ENCODE results near the gene OXNAD1.

Gene OXNAD1, protein sequence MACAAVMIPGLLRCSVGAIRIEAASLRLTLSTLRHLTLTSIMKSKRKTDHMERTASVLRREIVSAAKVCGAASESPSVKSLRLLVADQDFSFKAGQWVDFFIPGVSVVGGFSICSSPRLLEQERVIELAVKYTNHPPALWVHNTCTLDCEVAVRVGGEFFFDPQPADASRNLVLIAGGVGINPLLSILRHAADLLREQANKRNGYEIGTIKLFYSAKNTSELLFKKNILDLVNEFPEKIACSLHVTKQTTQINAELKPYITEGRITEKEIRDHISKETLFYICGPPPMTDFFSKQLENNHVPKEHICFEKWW

DNA sequence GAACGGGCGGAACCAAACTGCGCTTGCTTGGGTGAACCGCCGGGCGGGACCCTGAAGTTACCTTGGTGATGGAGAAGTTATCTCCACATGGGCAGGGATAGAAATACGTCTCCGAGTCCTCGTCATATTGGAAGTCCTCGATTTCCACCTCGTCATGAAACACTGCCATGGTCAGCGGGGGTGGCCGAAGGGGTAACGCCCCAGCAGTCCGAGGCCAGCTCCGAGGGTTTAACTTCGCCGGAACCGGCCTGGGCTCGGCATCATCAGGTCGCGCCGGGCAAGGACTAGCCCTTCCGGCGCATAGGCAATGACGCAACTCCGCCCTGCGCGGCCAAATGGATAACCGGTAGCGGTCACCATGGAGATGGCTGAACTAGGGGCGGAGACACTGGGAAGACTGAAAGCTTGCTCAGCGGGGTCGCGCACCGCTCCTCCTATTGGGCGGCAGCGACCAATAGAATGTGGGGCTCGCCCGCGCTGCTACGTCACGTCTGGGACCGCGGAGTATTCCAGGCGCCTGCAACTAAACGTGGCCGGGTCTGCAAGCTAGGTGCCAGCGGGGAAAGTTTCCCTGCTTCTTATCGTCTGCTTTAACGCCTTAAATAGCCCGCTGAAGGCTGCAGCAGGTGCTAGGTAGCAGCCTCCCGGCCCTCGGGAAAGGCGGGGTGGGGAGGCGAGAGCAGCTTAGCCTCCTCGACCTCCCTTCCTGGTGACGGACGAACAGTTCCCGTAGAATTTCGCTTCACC lies at the start of gene OXNAD1, which contains the start of gene DPH3:
Gene OXNAD1 (plus strand): TSS at position 505 of the 747 bp plus-strand sequence. CDS start 5,741 bp downstream, outside the sequence.
Gene DPH3 (minus strand): TSS at position 236 of the 747 bp plus-strand sequence. CDS start 67 bp downstream, at position 169.
- DNase-seq: peak; percentile 93 to 96 (median 96)

DNA sequence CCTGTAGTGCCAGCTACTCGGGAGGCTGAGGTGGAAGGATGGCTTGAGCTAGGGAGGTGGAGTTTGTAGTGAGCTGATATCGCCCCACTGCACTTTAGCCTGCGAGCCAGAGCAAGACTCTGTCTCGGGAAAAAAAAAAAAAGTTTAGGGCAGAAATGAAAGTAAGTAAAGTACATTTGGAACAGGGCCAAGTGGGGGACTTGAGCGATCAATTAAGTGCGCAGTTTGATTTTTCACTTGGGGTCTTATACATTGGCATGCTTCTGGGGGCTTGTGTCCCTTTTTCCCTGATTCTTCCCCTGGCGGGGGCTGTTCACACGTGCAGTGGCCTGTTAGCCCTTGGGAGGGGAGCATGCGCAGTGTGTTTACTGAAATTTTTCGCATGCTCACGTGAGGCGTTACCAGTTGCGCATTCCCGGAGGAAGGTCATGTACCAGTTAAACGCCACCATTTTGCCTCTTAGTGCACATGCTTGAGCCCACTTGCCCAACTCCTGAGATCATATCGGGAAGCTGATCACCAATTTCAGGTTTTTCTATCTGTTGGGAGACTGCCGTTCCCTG lies 48.6 kb upstream of the OXNAD1 start:
- DNase-seq: no peak

DNA sequence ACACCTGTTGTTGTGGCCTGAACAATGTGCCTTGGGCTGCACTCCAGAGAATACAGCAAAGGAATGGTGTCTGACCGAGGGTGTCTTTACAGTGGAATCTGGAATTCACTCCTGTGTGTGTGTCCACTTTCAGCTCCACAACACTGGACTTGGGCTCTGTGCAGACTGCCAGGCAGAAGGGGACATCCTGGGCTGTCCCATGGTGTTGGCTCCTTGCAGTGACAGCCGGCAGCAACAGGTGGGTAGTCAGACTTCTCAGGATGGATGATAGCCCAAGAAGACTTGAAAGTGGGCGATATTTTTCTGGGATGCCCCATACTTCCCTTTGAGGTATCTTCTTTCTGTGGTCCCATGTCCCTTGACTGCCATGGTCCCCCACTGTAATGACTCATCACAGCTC lies 45.2 kb upstream of the OXNAD1 start:
- DNase-seq: no peak

DNA sequence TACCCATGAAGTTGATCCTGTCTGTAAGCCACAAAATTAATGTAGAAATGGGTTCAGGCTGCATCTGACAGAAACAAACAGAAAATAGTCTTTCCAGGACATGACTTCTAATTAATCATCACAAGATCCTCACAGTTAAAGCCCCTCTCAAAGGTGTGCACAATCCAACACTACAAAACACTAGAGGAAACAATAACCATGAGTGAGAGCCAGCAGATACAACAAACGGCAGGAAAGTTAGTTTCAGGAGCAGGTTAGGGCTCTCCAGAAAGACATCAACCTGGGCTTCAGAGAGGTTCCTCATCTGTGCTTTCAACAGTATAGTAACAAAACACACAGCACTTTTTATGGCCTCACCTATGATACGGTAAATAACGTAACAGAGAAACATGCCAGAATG lies 43.0 kb upstream of the OXNAD1 start:
- DNase-seq: no peak

DNA sequence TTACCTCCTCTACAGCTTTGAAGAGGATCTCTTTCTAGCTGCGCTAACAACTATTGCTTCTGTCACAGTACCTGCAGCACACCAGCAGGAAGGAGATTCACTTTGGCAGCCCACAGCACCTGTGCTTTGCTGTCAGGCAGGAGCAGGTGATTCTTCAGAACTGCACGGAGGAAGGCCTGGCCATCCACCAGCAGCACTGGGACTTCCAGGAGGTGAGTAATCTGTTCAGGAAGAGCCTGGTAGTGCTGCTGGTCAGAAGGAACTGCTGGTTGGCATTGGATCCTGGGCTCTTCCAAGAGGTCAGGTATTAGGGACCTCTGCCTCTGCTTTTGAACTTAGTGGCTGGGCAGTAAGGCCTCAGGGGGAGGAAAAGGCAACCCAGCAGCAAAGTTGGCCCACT lies 42.5 kb upstream of the OXNAD1 start:
- no peak for DNase-seq

DNA sequence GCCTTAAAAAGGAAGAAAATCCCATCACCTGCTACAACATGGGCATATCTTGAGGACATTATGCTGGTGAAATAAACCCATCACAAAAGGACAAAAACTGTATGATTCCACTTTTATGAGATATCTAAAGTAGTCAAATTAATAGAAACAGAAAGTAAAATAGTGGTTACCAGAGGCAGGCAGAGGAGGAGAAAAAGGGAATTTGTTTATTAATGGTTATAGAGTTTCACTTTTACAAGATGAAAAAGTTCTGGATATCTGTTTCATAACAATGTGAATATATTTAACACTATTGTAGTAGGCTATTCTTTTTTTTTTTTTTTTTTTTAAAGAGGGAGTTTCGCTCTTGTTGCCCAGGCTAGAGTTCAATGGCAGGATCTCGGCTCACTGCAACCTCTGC lies 40.7 kb upstream of the OXNAD1 start:
- DNase-seq: no peak

DNA sequence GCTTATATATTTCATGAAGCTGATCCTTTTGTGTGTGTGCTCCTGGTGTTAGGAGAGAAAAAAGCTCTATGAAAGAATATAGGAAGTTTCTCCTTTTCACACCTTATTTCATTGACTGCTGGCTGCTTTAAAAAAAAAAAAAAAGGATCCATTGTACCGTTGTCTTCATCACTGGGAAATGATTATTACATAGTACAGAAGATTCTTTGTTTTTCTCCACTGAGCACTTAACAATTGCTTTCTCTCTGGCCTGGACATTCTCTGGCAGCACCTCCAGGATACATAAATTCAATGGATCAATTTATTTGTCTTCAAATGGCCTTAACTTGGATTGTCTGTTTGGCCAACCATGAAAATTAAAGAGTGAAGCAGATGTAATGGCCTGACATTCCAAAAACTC lies 37.4 kb upstream of the OXNAD1 start:
- no peak for DNase-seq

DNA sequence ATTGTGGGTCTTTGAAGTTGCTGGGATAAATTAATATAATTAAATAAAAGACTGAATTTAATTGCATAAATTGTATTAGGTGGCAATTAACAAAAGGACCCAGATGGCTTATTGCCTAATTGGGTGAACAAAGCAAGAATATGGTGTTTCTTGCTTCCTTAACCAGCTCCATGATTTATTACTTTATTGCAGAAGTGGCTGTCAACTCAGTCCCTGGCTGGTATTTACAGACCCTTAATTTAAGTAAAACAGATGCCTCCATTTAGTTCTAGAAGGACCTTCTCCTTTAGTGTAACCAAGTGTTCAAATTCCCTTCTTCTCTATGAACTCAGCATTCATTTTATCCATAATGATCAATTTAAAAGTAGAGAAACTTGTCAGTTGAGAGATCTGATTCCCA lies 35.3 kb upstream of the OXNAD1 start:
- no peak for DNase-seq

DNA sequence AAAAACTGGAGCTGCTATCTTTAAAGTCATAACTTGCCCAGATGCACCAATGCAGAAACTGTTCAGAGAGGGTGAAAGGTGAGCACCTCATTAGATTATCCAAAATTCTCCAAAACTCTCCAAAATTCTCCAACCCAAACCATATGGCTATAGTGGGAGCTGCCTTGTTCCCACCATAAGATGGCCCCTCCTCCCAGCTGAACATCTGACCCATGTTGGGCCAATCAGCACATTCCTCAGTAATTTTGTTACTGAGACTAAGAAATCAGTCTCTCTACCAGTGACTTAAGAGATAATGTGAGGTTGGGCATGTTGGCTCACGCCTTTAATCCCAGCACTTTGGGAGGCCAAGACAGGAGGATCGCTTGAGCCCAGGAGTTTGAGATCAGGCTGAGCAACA lies 33.0 kb upstream of the OXNAD1 start:
- DNase-seq: no peak

DNA sequence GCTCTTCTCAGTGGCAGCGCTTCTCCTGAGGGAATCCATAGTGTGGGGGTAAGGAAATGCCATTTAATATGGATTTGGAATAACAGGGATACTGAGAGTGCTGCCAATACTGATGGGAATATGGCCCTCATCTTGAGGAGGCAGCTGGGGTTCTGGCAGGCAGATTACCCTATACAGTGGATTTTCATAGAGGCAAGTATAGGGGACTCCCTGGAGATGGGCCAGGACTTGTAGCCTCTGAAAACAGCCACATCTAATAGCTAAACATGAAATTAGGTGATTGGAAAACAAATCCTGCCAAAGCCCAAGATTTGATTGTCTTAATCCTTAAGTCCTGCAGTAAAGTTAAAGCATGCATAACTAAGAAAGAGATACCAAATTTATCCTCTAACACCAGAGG lies 31.2 kb upstream of the OXNAD1 start:
- no peak for DNase-seq

DNA sequence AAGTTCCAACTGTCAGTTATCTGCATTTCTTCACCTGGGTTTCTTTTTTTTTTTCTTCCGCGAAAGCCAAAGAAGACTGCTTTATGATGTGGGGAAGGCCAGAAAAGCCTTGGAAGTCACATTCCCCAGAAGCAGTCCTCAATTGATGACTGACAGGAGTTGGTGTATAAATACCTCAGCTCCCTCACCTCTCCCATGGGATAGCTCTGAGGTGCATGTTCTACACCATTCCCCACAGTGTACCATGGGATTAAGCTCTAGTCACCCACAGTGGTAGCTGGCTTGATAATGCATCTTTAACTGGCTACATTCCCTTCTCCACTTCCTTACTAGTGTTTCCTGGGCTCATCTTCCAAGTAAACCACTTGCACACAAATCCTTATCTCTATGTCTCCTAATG lies 30.7 kb upstream of the OXNAD1 start:
- DNase-seq: no peak

DNA sequence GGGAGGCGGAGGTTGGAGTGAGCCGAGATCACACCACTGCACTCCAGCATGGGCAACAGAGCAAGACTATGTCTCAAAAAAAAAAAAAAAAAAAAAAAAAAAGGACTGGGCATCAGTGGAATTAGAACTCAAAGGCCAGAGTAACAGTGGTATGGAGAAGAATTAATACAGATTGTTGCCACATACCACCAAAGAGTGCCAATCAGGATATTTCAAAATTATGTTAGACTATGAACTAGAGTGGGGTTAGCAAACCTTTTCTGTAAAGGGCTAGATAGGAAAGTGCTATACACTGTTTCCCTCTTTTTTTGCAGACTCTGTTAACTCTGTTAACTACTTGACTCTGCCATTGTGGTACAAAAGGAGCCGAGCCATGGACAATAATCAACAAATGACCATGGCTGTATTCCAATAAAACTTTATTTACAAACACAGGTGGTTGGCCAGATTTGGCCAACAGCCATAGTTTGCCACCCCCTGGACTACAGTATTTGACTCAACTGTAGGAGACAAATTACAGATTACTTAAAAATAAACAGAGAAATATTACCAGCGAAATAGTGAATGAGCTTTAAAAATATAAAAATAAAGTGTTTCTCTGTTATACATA lies 28.9 kb upstream of the OXNAD1 start:
- no peak for DNase-seq

DNA sequence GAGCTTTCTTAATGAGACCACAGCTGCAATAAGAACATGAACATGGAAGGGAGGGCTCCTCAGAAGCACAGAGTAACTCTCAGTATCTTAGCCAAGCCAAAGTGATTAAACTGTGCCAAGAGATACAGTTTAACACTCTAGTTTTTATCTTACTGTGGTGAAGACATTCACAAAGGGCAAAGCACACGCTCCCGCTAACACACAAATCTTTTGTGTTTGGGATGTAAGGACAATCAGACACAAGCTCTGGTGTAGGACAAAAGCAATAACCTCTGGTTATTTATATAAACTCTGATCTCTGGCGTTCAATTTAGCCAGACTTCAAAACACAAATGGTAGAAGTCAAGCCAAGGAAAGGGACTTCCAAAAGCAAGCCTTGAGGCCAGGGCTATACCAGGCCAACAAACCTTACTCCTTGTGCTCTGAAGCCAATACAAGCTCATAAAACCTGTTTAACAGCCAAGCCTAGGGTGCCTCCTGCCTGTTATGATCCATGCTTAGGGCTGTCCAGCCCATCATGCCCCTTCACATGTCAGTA lies 28.1 kb upstream of the OXNAD1 start:
- no peak for DNase-seq

DNA sequence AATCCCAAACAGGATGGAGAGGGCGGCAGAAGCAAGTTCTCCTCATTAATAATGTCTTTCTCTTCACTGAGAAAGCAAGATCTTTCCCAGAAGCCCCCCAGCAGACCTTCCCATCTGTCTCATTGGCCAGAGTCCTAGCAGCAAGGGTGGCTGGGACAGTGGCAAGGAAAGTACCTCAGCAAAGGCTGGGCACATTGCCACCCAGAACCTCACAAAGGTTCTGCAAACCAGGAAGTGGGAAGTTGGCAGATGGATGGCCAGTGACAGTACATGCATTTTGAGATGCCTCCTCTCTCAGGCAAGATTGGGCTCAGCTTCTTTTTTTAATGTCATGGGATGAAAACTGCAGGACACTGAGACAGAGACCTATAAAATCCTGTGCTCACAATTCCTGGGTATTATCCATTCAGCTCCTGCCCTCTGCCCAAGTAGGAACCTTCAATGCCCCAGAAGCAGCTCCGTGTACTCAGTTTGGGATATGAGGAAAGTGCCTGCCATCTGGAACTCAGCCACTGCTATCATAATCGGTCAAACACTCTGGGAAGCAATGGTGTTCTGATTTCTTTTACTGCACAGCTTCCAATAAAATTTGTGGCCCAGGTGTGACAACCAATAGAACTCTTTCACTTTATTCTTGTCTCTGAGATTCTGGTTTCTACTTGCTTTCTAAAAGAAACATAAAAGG lies 25.8 kb upstream of the OXNAD1 start:
- DNase-seq: no peak

DNA sequence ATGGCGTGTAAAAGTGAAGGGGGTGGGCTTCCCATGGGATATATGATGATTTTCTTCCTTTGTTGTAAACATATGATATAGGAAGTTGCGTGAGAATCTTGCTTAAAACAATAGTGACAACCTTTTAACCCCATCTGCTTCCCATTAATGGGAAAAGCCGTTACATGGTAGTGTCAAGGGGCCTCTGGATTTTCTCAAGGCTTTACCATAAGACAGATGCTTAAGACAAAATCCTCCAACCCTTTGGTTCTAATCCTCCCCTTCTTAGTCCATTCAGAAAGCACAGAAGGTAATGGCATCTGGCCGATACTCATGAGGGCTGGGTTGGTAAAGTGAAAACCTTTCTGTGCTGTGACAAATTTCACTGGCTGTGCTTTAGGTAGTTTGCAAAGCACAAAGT lies 25.2 kb upstream of the OXNAD1 start:
- DNase-seq: no peak

DNA sequence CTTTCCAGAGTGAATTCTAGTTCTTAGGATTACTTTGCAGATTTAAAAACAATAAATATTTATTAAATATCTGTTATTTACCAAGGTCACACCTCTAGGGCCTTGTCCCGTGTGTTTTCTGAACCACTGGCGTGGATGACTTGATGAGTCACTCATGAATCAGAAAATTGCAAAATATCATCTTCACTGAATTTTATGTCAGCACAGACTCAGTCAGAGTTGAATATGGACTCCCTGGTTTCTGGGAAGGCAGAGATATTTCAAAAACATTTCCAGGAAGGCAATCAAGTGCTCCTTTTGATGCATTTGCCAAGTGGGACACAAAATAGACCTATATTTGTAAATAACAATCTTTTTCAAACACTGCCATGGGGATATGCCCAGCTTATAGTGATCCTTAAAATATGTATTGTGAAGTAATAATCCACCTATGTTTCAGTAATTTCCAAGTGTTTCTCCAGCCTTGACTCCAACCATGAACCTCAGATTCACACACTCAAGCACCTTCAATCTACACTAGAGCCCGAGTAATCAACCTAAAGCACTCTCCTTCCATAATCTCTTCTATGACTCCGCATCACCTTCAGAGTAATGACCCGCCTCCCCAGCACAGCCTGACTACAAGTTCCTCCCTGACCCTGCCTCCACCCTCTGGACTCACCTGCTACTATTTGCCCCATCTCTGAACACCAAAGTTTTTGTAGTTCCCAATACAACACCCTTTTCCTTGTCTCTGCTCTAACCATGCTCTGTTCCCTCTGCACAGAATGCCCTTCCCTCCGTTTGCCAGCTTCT lies 24.6 kb upstream of the OXNAD1 start:
- DNase-seq: no peak

DNA sequence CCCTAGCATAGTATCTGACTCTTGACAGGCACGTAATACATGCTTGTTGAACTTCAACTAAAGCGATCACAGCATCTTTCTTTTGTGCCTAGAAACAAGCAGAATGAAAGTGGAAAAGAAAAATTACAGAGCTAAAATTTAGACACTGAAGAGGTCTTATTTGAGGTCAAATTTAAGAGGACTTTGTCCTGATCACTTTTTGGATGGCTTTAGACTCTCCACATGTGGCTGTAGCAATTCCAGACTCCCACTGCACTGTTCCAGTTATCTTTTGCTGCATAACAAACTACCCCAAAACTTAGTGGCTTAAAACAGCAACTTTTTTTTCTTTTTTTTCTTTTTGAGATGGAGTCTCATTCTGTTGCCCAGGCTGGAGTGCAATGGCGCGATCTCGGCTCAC lies 23.8 kb upstream of the OXNAD1 start:
- no peak for DNase-seq

DNA sequence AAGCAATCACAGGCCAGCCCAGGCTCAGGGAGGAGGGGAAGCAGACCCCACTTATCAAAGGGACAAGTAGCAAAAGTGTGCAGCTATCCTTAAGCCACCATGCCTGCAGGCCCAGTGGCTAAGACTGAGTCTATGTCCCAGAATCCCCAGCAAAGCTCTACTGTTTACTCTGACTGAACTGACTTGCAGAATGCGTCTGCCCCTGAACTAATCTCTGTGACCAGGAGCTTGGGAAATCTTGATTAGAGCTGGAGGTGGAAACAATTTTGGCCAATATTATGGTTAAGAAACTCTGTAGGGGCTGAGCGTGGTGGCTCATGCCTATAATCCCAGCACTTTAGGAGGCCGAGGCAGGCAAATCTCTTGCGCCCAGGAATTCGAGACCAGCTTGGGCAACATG lies 22.8 kb upstream of the OXNAD1 start:
- DNase-seq: no peak

DNA sequence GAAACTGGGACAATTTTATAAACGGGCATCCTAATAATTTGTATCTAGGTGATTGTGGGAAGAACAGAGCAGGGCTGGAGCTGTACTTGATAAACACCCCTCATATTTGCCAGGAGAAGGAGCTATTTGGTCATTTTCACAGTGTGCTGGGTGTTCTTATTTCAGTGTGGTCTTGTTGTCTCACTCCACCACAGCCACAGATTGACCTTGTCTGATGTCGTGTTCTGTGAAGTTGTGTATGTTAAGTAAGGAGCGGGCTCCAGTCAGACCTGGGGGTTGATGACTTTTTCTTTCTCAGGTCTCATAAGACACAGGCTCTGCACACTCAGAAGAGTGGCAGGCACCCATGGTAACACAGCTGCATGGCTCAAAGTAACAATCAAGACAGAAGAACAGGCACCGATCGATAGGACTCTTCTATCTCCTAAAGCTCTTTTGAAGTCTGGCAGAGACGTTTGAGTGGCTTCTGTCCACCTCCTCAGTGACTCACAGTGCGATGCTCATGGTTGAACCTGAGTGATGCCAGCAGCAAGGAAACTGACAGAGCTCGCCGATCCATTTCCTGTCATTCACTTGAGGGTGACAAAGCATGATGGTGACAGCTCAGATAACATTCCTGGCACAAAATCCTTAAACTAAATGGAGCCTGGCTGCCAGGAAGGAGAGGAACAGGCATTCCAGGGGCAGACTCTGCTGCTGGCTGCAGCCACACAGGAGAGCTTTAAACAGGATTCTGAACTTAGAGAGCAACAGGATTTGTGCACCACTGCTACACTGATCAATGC lies 21.1 kb upstream of the OXNAD1 start:
- no peak for DNase-seq

DNA sequence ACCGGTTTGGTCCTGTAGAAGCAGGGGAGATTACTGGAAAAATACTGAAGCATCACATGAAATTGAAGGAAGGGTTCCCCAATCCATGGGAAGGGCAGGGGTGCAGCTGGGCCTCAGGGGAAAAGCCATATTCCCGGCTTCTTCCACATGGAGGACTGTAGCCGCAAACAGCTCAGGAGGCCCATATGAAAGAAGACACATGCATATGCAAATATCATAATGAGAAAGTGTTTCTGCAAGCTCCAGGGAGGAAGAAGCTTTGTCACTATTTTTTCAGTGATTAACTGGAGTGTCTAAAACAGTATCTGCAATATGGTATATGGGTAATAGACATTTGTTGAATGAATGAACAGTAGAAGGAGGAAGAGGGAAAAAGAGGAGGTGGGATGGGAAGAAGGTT lies 19.4 kb upstream of the OXNAD1 start:
- DNase-seq: no peak

All from activated naive CD4-positive, alpha-beta T cell (primary cell).